ENCODE measurements around the gene SYT7. TPM values are rescaled to one million over a fixed set of nuclear protein-coding genes. Genes with fewer than 3 reads are reported as not detected.
"Not testable (repeated sequence)": the region's sequence is repeated elsewhere in the genome, so short reads cannot be mapped to it uniquely, and the experiment has no call there.

The SYT7 gene
- total and polyA plus RNA-seq, 2 experiments from 2014 or later, result 0.40 to 1.9 TPM

DNA sequence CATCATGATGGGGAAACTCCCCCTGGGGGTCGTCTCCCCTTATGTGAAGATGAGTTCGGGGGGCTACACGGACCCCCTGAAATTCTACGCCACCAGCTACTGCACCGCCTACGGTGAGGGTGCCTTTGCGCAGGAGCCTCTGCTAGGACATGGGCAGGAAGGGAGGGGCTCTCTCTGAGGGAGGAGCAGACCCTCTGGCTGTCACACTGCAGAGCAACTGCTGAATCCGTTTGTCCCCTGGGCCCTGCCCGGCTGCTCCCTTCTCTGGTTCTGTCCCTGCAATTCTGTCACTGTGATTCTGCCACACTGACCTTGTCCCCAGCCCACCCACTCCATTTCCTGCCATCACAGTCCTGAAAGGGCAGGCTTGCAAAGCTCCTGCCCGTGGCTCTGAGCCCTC, 99.1 kb downstream of the SYT7 start:
- in situ Hi-C loops (cut with MboI), result no loop called here

DNA sequence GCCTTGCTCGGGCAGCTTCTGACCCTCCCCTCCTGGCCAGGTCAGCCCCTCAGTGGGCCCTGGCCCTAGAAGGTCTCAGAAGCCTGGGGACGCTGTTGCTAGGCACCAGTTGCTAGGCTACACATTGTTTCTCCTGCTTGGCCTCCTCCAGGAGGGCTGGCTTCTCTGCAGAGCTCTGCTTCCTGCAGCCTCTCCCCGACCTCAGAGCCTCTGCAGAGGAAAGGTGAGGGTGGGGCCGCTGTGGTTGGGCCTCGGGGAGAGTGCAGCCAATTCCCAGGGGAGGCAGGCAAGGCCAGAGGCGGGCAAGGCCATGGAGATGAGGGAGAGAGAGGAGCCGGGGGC, 99.9 kb downstream of the SYT7 start:
- no peak for DNase-seq
- Histone ChIP-seq H3K36me3 (ENCODE audit: low read depth) (no peaks in the 10 kb centered on the region), H3K4me1 (ENCODE audit: insufficient read depth) (0 out of 2 replicates have a peak, but pooled peaks cover 6% of the 10 kb centered on the region), H2AFZ (no peak overlapping the region), H3K4me2 (ENCODE audit: unreplicated experiment) (no peak overlapping the region), H4K20me1 (ENCODE audit: insufficient read depth) (no peaks in the 10 kb centered on the region), H3F3A (ENCODE audit: insufficient read depth) (no peaks in the 10 kb centered on the region), H3K9me3 (ENCODE audit: low read depth) (no peaks in the 10 kb centered on the region), H3K4me3 (no peak overlapping the region), H3K9ac (no peak overlapping the region), H3K79me2 (ENCODE audit: insufficient read depth) (no peaks in the 10 kb centered on the region), H3K27me3 (replicated peaks; ENCODE audit: insufficient read depth) (no peaks in the 10 kb centered on the region), H3K9me2 (ENCODE audit: insufficient read depth) (no peaks in the 10 kb centered on the region), H3K27ac (no peak overlapping the region)
- in situ Hi-C loops (cut with MboI), result no loop called here
- TF ChIP-seq EZH2 (IDR thresholded peaks at IDR 0.05; ENCODE audit: insufficient read depth, poor library complexity, severe bottlenecking), result no peak
- TF ChIP-seq EZH2phosphoT487 (IDR thresholded peaks at IDR 0.05; ENCODE audit: insufficient read depth, low read depth), result no peak
- WGBS, 2 experiments (ENCODE audit: low coverage in 1 of 2, low lambda C conversion rate in 2 of 2, missing lambda C conversion rate in 2 of 2), result 38% methylated on average over 7 of the region's 7 CpGs

More for the DNA sequence above, 99.1 kb downstream of the SYT7 start:
- WGBS, 2 experiments (ENCODE audit: low coverage in 1 of 2, low lambda C conversion rate in 2 of 2, missing lambda C conversion rate in 2 of 2), result 33 to 42% methylated on average over 7 to 10 of the region's 10 CpGs
- Histone ChIP-seq H3K9me2 (ENCODE audit: insufficient read depth) (no peaks in the 10 kb centered on the region), H2AFZ (no peak overlapping the region), H3F3A (ENCODE audit: insufficient read depth) (no peaks in the 10 kb centered on the region), H3K4me2 (ENCODE audit: unreplicated experiment) (no peak overlapping the region), H3K4me3 (no peak overlapping the region), H4K20me1 (ENCODE audit: insufficient read depth) (no peaks in the 10 kb centered on the region), H3K27me3 (replicated peaks; ENCODE audit: insufficient read depth) (no peaks in the 10 kb centered on the region), H3K9ac (no peak overlapping the region), H3K4me1 (ENCODE audit: insufficient read depth) (0 out of 2 replicates have a peak, but pooled peaks cover 6% of the 10 kb centered on the region), H3K27ac (no peak overlapping the region), H3K79me2 (ENCODE audit: insufficient read depth) (no peaks in the 10 kb centered on the region), H3K9me3 (ENCODE audit: low read depth) (no peaks in the 10 kb centered on the region), H3K36me3 (ENCODE audit: low read depth) (no peaks in the 10 kb centered on the region)
- DNase-seq, result no peak
- TF ChIP-seq EZH2phosphoT487 (IDR thresholded peaks at IDR 0.05; ENCODE audit: insufficient read depth, low read depth), result no peak
- TF ChIP-seq EZH2 (IDR thresholded peaks at IDR 0.05; ENCODE audit: insufficient read depth, poor library complexity, severe bottlenecking), result no peak

- no peaks in the 10 kb centered on the region for H3K27me3 ChIP-seq (replicated peaks; ENCODE audit: insufficient read depth)
- 0 out of 2 replicates have a peak, but pooled peaks cover 6% of the 10 kb centered on the region for H3K4me1 ChIP-seq (ENCODE audit: insufficient read depth)
- no peak overlapping the region for H3K9ac ChIP-seq
- no peak overlapping the region for H3K4me3 ChIP-seq
- in situ Hi-C loops (cut with MboI), result no loop called here
- no peak for DNase-seq
- H4K20me1 ChIP-seq (ENCODE audit: insufficient read depth), result no peaks in the 10 kb centered on the region
- no peaks in the 10 kb centered on the region for H3K9me3 ChIP-seq (ENCODE audit: low read depth)
- no peaks in the 10 kb centered on the region for H3K79me2 ChIP-seq (ENCODE audit: insufficient read depth)
- H3K36me3 ChIP-seq (ENCODE audit: low read depth), result no peaks in the 10 kb centered on the region
- no peak overlapping the region for H3K4me2 ChIP-seq (ENCODE audit: unreplicated experiment)
- H3K27ac ChIP-seq, result no peak overlapping the region
- 72 to 76% methylated on average over 15 of the region's 15 CpGs for WGBS, 2 experiments (ENCODE audit: low coverage in 1 of 2, low lambda C conversion rate in 2 of 2, missing lambda C conversion rate in 2 of 2)
- TF ChIP-seq EZH2phosphoT487 (IDR thresholded peaks at IDR 0.05; ENCODE audit: insufficient read depth, low read depth) (no peak), EZH2 (IDR thresholded peaks at IDR 0.05; ENCODE audit: insufficient read depth, poor library complexity, severe bottlenecking) (no peak)
- H3K9me2 ChIP-seq (ENCODE audit: insufficient read depth), result no peaks in the 10 kb centered on the region
- no peaks in the 10 kb centered on the region for H3F3A ChIP-seq (ENCODE audit: insufficient read depth)
- no peak overlapping the region for H2AFZ ChIP-seq
Observed at GRCh38 chr11:61480261-61480993, 100.4 kb downstream of the SYT7 start.

- not testable (repeated sequence) for H3K36me3 ChIP-seq (ENCODE audit: low read depth); H3K79me2 ChIP-seq (ENCODE audit: insufficient read depth); H3K4me2 ChIP-seq (ENCODE audit: unreplicated experiment); H2AFZ ChIP-seq; H3K27ac ChIP-seq; H3K9me2 ChIP-seq (ENCODE audit: insufficient read depth); H3K27me3 ChIP-seq (replicated peaks; ENCODE audit: insufficient read depth); H3K4me3 ChIP-seq; H3F3A ChIP-seq (ENCODE audit: insufficient read depth); H4K20me1 ChIP-seq (ENCODE audit: insufficient read depth); H3K9ac ChIP-seq; H3K9me3 ChIP-seq (ENCODE audit: low read depth); DNase-seq
- peaks cover 10% of the 10 kb centered on the region; the same call in 1 of the 2 replicates for H3K4me1 ChIP-seq (ENCODE audit: insufficient read depth)
- in situ Hi-C loops (cut with MboI), result loop anchor here (10.0 kb wide), 1 partner anchor 155 kb away; no protein-coding TSS in a partner anchor
- 78 to 79% methylated on average over 11 of the region's 11 CpGs for WGBS, 2 experiments (ENCODE audit: low coverage in 1 of 2, low lambda C conversion rate in 2 of 2, missing lambda C conversion rate in 2 of 2)
Observed at GRCh38 chr11:61479360-61480058, 101.4 kb downstream of the SYT7 start.
